Metanephros (tissue), 1 donor: ENCODE results near the gene ZSCAN1. TPM values are rescaled to one million over a fixed set of nuclear protein-coding genes. Genes with fewer than 3 reads are reported as not detected.

Experiments used
- total RNA-seq: library from RNA; depleted of rRNA; stranded (reverse); fragments of >200 nt; gene quantifications from one replicate; pipeline ENCODE4 v1.2.3, GENCODE V29; 2014

The ZSCAN1 gene, protein sequence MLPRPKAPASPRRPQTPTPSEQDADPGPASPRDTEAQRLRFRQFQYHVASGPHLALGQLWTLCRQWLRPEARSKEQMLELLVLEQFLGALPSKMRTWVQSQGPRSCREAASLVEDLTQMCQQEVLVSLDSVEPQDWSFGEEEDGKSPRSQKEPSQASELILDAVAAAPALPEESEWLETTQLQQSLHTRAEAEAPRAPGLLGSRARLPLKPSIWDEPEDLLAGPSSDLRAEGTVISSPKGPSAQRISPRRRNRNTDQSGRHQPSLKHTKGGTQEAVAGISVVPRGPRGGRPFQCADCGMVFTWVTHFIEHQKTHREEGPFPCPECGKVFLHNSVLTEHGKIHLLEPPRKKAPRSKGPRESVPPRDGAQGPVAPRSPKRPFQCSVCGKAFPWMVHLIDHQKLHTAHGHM
- total RNA-seq = 1.6 TPM

DNA sequence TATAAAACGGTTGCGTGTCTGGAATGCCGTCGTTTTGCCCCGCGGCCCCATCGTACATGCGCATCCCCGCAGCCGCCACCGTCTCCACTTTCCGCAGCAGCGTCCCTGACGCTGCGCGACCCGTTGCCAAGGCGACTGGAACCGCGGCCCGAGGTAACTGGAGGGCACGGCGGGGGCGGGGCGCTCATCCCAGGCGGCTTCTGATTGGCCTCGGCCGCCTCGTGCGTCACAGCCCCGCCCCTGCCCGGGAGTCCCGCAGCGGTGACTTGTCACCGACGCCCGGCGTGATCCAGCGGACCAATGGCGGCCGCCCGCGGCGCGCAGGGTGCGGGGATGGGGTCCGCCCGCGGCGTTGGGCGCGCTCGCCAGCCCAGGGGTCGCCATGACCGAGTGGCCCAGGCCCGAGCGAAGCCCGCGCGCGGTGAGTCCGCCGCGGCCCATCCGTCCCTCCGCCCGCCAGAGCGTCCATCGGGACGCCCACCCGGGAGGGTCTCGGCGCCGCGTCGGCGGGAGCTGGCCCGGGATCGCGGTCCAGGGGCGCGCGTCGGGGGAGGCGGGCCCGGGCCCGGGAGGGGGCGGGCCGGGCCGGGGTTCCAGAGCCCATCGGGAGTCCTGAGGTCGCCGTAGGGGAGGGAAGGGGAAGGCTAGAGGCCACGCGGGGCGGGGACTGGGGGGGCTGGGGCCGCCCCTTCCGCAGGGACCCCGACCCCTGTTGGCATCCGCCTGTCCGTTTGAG lies at the start of gene ZSCAN1:
Gene ZSCAN1, plus strand, starts transcription at position 285 of the 736 bp plus-strand sequence. CDS start 3,812 bp downstream, outside the sequence.

DNA sequence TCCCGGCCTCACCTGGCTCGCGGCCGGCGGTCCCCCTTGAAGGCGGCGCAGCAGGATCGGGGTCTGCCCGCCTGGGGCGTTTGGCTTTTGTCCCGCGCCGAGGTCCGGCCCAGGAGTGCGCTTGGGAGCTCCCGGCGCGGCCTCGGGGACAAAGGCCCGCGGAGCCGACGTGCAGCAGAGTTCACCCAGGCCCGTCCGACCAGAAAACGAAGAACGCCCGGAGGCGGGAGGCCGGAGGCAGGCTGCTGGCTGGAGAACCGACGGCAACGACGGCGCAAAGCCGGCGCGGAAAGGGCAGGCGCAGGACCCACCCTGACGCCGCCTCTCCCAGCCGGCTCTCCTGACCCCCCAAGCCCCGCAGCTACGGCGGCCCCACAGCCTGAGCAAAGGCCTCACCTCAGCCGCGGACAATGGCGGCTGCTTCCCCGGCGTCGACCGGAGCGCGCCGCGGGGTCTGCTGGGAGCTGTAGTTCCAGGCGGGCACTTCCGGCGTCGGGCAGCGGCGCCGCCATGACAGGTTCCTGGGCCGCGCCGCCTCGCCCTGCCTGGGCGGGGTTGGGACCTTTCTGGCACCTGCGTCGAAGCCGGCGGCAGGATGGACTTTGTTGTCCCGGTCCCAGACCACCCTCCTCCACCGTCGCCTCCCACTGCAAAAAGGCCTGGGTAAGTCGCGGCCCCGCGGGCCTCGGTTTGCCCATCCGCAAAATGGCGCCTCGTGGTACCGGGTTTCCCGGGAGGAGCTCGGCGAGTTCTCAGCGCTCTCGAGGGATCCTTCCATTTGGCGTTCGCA lies 31.2 kb upstream of the ZSCAN1 start, which contains the start of gene ZNF606:
Gene ZNF606, minus strand, starts transcription at position 437 of the 790 bp plus-strand sequence. CDS start 1,501 bp downstream, outside the sequence.

DNA sequence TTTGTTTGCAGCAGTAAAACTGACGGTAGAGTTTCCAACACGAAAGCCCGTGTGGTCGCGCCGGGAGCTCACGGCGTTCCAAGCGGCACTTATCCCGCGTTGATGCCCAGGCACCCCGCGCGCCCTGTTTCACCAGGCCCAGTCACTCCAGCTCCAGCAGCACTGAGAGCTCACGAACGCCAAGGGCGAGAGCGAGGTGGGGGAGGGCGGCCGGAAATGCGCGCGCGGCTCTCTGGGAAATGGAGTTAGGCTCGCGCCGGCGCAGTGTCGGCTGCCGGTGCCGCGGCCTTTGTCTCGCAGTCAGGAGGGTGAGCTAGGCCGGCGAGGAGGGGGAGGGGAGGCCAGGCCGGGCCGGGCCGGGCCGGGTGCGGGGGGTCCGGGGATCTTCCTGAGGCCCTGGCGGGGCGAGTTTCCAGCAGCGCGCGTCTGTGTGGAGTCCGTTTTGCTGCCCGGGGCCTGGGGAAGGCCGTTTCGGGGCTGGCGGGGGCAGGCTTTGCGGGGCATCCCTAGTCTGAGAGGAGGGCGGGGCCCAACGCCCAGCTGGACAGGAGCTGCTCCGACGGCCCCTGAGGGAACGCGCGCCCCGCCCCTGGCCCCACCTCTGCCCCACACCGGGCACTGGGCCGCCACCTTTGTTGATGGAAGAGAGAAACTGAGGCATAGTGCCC lies 25.3 kb downstream of the ZSCAN1 start, which contains the start of gene ZNF135:
Gene ZNF135, plus strand, starts transcription at position 280 of the 668 bp plus-strand sequence. CDS start 721 bp downstream, outside the sequence.

DNA sequence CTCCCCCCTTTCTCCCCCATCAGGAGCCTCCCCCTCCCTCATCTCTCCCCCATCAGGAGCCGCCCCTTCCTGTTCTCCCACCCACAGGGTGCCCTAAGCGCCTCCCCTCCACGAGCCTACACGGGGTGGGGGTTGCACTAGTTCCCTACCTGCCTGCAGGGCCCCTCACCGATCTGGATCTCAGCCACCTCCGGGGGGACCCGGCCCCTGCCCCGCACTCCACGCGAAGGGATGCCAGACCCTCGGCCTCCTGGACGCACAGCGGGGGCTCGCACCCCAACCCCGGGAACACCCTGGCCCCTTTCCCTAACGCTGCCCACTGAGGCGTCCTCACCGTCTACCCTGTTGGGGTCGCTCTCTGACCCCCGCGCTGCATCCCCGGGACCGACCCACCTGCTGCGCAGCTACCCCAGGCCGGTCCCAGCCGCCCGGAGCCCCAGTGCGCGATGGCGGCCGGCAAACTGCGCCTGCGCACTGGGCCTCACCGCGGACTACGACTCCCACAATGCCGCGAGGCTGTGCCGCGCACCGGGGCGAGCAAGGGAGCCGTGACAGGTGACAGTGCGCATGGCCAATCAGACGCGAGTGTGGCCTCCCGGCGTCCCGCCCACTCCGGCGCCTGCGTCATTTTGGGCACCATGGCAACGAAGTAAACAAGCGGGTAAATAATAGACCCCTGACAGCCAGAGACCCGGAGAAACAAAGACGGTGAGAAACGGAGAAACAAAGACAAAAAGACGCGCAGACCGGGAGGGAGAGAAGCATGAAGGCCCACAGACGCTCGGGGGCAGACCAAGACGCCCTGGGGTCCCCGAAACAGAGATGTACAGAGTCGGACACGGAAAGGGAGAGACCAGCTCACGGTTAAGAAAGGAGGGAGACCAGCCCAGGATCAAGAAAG lies 64.2 kb downstream of the ZSCAN1 start, which contains the start of gene ZSCAN18:
Gene ZSCAN18, minus strand, starts transcription at position 451 of the 901 bp plus-strand sequence. CDS start 7,964 bp downstream, outside the sequence.

Other genes with a start within 250 kb of the ZSCAN1 start
- 20.0 TPM for gene ZNF552, start 219.1 kb upstream of the ZSCAN1 start, total RNA-seq
- 18.5 TPM for gene ZNF587B, start 203.7 kb upstream of the ZSCAN1 start, total RNA-seq
- gene ZNF587, start 184.2 kb upstream of the ZSCAN1 start, total RNA-seq = 54.7 TPM
- 29.7 TPM for gene ZNF814, start 145.0 kb upstream of the ZSCAN1 start, total RNA-seq
- 34.0 TPM for gene ZNF417, start 117.4 kb upstream of the ZSCAN1 start, total RNA-seq
- 12.8 TPM for gene ZNF418, start 98.6 kb upstream of the ZSCAN1 start, total RNA-seq
- 10.9 TPM for gene ZNF256, start 86.3 kb upstream of the ZSCAN1 start, total RNA-seq
- 0.53 TPM for gene C19orf18, start 59.5 kb upstream of the ZSCAN1 start, total RNA-seq
- 47.6 TPM for gene ZNF606, start 31.2 kb upstream of the ZSCAN1 start, total RNA-seq
- gene ZNF135, start 25.3 kb downstream of the ZSCAN1 start, total RNA-seq = 18.4 TPM
- 144 TPM for gene ZSCAN18, start 64.2 kb downstream of the ZSCAN1 start, total RNA-seq
- 24.6 TPM for gene ZNF329, start 116.8 kb downstream of the ZSCAN1 start, total RNA-seq
- 17.5 TPM for gene ZNF274, start 149.0 kb downstream of the ZSCAN1 start, total RNA-seq
- gene ZNF544, start 194.9 kb downstream of the ZSCAN1 start, total RNA-seq = 57.1 TPM
- 10.9 TPM for gene ZNF8, start 244.9 kb downstream of the ZSCAN1 start, total RNA-seq